Heart right ventricle (tissue), 16 donors: ENCODE measurements around the gene PDE1C. TPM values are rescaled to one million over a fixed set of nuclear protein-coding genes. Genes with fewer than 3 reads are reported as not detected.
A peak's percentile ranks its signal among the peaks of the same experiment; 100 is the strongest.

ENCODE experiments used
- ATAC-seq, 8 donors: fragments of 200-7000 bp; cut with Tn5 transposase; one replicate each; pipeline ENCODE4 v1.9.1; 2020; ENCODE audit warnings: mild to moderate bottlenecking in 8 of 8, moderate library complexity in 8 of 8, moderate number of reproducible peaks in 1 of 8
- DNase-seq, 2 donors: peaks; one replicate each; pipeline ENCODE4 v3.0.0-alpha.2; 2020
- H3K27ac ChIP-seq, 10 donors: fragments of 200-600 bp; sonication (generic) in 2 of 10; one replicate each; pipeline versions ENCODE4 v1.5.0 to v1.8.0; 2020 to 2022; ENCODE audit warnings: mild to moderate bottlenecking in 3 of 10
- H3K27me3 ChIP-seq, 7 donors: fragments of 200-600 bp; one replicate each; pipeline ENCODE4 v1.8.0; 2021 to 2022; ENCODE audit warnings: mild to moderate bottlenecking in 2 of 7
- H3K36me3 ChIP-seq, 9 donors: fragments of 200-600 bp; sonication (generic) in 1 of 9; one replicate each; pipeline versions ENCODE4 v1.5.0 to v1.8.0; 2020 to 2022; ENCODE audit warnings: mild to moderate bottlenecking in 2 of 9
- H3K4me1 ChIP-seq, 9 donors: fragments of 200-600 bp; sonication (generic) in 1 of 9; one replicate each; pipeline versions ENCODE4 v1.5.0 to v1.8.0; 2020 to 2022; ENCODE audit warnings: mild to moderate bottlenecking in 4 of 9
- H3K4me3 ChIP-seq, 10 donors: fragments of 200-600 bp; sonication (generic) in 2 of 10; one replicate each; pipeline versions ENCODE4 v1.5.0 to v1.8.0; 2020 to 2022; ENCODE audit warnings: mild to moderate bottlenecking in 7 of 10, moderate library complexity in 2 of 10
- H3K9me3 ChIP-seq, 11 donors: fragments of 200-600 bp in 10 of 11; sonication (generic) in 2 of 11; one replicate each; pipeline versions ENCODE4 v1.5.0 to v1.8.0; 2013 to 2022; ENCODE audit warnings: mild to moderate bottlenecking in 2 of 11, control low read depth in 1 of 11, moderate library complexity in 1 of 11
- CTCF ChIP-seq, 9 donors: fragments of 200-600 bp; sonication (generic) in 2 of 9; IDR thresholded peaks; one replicate each; pipeline versions ENCODE4 v1.5.0 to v1.8.0; 2021 to 2022; ENCODE audit warnings: antibody characterized with exemption in 9 of 9, mild to moderate bottlenecking in 5 of 9, moderate library complexity in 1 of 9
- WGBS, 2 donors: extraction: QIAGEN DNeasy Blood & Tissue Kit; methylation state at CpG; one replicate each; pipeline ENCODE4 v1.1.7; 2013; ENCODE audit warnings: inconsistent platforms in 1 of 2; 5-methylcytosine and 5-hydroxymethylcytosine counted together
- intact Hi-C, 10 donors: fragments of 100-400 bp; cut with DNase I; formaldehyde crosslinking; loops; one replicate each; pipeline versions ENCODE4 v1.11.1 to v1.14.2; 2022
- polyA plus RNA-seq, 2 donors: library from polyadenylated mRNA; stranded (reverse); fragments of 200-250 nt; gene quantifications; one replicate each; pipeline ENCODE4 v1.2.3, GENCODE V29; 2013
- total RNA-seq, 10 donors: library from RNA; stranded (reverse); fragmentation: NEBNext Ultra II Directional in 3 of 10; extraction: Animal tissue kit (Norgen Biotek cat#: 25700) in 3 of 10; gene quantifications; one replicate each; pipeline versions ENCODE4 v1.2.1 to v1.2.4, GENCODE V29; 2021 to 2023
- donor health status: Arrhythmogenic right ventricular cardiomyopathy.
- donor health status: ischemic (EF 13 %, LVEDD 7.1; RV severe dilation, severe dysfunction).
- donor health status: healthy with polysubstance abuse.
- donor health status: DM: no; HTN: yes; CAD: no.
- donor health status: DM: no; HTN: no; CAD: no.
- donor health status: ischemic (EF 25% LVEDD 6.9; RV normal size, moderate dysfunction).
- donor health status: ischemic (EF 25% LVEDD 5.7; RV mildly dilated, moderate dysfunction).
- donor health status: healthy.
- donor health status: DM: yes; HTN: yes; CAD: no.
- donor health status: Ischemic cardiomyopathy.
- donor health status: ischemic (EF 35%, LVEDD 5.7; RV mildly dilated, moderate dysfunction).
- donor health status: nonischemic (EF 11% LVEDD 7.7; RV severe dilation, severe dysfunction).
- donor health status: DM: yes; HTN: yes; CAD: no.
- donor health status: PGD.
- donor health status: ischemic (EF 29% LVEDD 5.4; RV normal size, mild dysfunction).
- donor health status: nonischemic (EF 23%, LVEDD 6.1; RV moderate dilation, normal function).

Gene PDE1C
- total and polyA plus RNA-seq, 12 donors: 11.7 to 315 (median 175) TPM

DNA sequence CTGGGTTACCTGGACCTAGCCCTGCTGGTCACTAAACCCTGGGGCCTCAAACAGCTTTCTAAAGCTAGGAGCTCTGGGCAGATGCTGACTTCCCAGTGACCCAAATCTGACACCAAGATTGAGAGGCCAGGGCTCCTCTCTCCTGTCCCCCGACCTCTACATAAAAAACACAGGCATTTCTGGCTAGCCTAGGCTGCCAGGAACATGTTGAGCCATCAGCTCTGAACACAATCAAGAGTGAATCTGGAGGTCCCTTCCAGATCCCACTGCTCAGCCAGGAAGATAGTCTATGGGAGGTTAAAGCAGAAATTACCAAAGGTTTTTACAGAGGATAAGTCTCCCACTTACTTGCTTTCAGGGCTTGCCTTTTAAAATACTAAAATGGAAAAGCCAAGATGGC is 22.1 kb upstream of the PDE1C start:
- Histone ChIP-seq H3K36me3 (no peaks in the 10 kb centered on the region), H3K9me3 (no peaks in the 10 kb centered on the region), H3K4me3 (no peak overlapping the region), H3K4me1 (peaks cover 10 to 57% (median 43%) of the 10 kb centered on the region in 9 donors), H3K27me3 (no peaks in the 10 kb centered on the region), H3K27ac (peak overlapping the region in 8 of 10 donors; percentile 40 to 71 (median 60))
- 15 to 35% methylated on average over 1 of the region's 1 CpG for WGBS, 2 donors
- ATAC-seq: no peak
- intact Hi-C loops: no loop called here
- no peak for DNase-seq
- no peak for TF ChIP-seq CTCF (IDR thresholded peaks at IDR 0.05)

DNA sequence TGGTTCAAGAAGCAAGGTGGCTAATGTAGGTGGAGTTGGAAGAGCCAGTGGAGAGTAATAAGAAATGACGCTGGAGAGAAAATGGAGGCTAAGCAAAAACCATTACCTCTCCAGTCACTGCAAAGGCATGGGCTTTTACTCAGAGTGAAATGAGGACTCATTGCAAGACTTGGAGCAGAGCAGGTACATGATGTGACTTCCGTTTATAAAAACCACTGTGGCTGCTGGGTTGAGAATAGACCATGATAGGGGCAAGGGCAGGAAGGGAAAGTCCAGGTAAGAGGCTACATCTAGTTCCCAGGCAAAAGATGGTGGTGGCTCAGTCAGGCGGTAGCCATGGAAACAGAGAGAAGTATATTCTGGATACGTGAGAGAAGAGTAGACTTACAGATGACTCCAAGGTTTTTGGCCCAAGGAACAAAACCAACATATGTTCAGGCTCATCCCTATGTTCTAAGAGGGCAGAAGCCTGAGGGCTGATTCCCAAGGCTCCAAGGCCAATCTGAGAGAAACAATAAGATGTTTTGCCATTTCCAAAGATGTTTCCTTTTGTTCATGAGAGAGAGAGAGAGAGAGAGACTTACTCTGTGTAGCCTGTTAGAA is 21.5 kb upstream of the PDE1C start:
- ATAC-seq: no peak
- Histone ChIP-seq H3K27ac (peak overlapping the region in 7 of 10 donors; percentile 40 to 71 (median 57)), H3K4me1 (peaks cover 10 to 57% (median 42%) of the 10 kb centered on the region in 9 donors), H3K36me3 (no peaks in the 10 kb centered on the region), H3K9me3 (no peaks in the 10 kb centered on the region), H3K27me3 (no peaks in the 10 kb centered on the region), H3K4me3 (no peak overlapping the region)
- WGBS, 2 donors: 69 to 71% methylated on average over 4 of the region's 4 CpGs
- intact Hi-C loops: no loop called here
- DNase-seq: no peak
- TF ChIP-seq CTCF (IDR thresholded peaks at IDR 0.05): no peak

- no peak overlapping the region for H3K4me3 ChIP-seq
- H3K4me1 ChIP-seq: peaks cover 10 to 57% (median 42%) of the 10 kb centered on the region in 9 donors
- peaks cover 0 to 3% (median 0%) of the 10 kb centered on the region in 11 donors for H3K9me3 ChIP-seq
- DNase-seq: no peak
- ATAC-seq: no peak
- H3K27me3 ChIP-seq: no peaks in the 10 kb centered on the region
- no peaks in the 10 kb centered on the region for H3K36me3 ChIP-seq
- TF ChIP-seq CTCF (IDR thresholded peaks at IDR 0.05): no peak
- intact Hi-C loops: no loop called here
- peak overlapping the region in 7 of 10 donors; percentile 4 to 70 (median 63) for H3K27ac ChIP-seq
These were observed 19.5 kb upstream of the PDE1C start for GRCh38 chr7:32089678-32090077.

- WGBS, 2 donors: 53 to 55% methylated on average over 5 of the region's 5 CpGs
- Histone ChIP-seq H3K4me1 (peaks cover 10 to 53% (median 38%) of the 10 kb centered on the region in 9 donors), H3K27ac (peak overlapping the region in 8 of 10 donors; percentile 36 to 70 (median 62)), H3K9me3 (peaks cover 0 to 3% (median 0%) of the 10 kb centered on the region in 11 donors), H3K27me3 (no peaks in the 10 kb centered on the region), H3K4me3 (no peak overlapping the region), H3K36me3 (no peaks in the 10 kb centered on the region)
- no peak for TF ChIP-seq CTCF (IDR thresholded peaks at IDR 0.05)
- ATAC-seq (peak in 1 of 8 donors; percentile 11), DNase-seq (no peak)
- intact Hi-C loops: no loop called here
These were observed 19.0 kb upstream of the PDE1C start for GRCh38 chr7:32089256-32089655.
